Measurements from ENCODE around the gene ARMH3.

ARMH3 gene

DNA sequence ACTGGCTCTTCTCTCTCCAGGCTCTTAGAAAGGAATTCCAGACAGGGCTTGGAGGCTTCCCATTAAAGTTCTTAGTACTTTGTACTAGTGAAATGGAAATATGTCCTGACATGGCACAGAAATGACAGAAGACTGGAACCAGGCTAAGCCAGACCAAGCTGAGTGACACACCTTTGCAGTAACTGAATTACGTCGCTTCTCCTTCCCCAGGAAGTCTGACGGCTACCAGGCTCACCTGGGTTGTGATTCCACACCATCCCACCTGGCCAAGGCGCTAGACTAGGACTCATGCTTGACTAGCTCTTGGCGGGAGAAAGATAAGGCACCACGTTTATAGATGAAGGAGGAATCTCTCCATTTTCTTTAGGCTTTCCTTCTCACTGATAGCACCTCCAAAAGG is 161.7 kb downstream of the ARMH3 start:
- DNase-seq: no peak

DNA sequence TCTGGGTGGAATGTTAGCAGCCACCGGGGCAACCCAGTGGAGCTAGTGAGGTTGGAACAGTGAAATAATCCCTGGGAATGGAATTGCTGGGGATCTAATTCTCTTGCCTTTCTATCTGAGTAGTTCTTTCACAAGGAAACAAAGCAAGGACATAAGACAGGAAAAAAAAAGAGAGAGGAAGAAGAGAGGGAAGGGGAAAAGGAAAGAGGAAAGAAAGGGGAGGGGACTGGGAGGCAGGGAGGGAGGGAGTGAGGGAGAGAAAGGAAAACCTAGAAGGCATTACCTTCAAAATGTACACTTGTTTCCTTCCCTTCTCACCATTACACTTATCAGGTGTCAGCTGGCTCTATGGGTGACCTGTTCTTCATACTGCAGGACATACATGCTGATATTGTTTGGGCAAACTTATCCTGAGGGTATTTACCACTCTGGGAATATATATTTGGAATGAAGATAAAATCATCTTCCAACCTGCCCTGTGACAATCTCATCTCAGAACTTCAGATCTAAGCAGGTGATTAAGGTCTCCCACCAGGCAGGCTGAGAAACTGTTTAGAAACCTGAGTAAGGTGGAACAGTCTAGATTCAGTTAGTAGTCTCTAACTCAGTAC is 162.4 kb downstream of the ARMH3 start:
- no peak for DNase-seq

DNA sequence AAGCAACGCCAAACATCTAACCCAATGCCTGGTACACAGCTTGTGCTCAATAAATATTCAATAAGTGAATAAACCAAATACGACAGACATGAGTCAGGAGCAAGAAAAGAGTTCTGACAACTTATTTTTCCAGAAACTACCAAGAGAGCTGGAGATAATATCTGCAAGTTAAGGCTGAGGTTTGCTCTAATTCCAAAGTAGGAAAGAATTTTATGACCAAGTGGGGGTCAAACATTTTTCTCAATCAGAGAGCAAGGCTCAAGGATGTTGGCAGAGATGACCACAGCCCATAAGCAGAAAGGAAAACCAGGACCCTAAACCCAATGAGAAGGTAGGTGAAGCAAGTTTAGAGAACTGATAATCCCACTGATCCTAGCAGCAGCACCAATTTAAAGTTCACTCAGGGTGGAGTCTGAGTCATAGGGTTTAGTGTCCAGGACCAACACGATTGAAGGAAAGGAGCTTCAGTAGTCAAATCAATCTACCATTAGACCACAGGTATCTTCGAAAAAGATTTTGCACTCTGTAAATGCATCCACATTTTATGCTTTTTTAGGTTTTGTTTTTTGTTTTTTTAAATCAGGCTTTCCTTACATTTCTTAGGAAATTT is 163.1 kb downstream of the ARMH3 start:
- DNase-seq: no peak

DNA sequence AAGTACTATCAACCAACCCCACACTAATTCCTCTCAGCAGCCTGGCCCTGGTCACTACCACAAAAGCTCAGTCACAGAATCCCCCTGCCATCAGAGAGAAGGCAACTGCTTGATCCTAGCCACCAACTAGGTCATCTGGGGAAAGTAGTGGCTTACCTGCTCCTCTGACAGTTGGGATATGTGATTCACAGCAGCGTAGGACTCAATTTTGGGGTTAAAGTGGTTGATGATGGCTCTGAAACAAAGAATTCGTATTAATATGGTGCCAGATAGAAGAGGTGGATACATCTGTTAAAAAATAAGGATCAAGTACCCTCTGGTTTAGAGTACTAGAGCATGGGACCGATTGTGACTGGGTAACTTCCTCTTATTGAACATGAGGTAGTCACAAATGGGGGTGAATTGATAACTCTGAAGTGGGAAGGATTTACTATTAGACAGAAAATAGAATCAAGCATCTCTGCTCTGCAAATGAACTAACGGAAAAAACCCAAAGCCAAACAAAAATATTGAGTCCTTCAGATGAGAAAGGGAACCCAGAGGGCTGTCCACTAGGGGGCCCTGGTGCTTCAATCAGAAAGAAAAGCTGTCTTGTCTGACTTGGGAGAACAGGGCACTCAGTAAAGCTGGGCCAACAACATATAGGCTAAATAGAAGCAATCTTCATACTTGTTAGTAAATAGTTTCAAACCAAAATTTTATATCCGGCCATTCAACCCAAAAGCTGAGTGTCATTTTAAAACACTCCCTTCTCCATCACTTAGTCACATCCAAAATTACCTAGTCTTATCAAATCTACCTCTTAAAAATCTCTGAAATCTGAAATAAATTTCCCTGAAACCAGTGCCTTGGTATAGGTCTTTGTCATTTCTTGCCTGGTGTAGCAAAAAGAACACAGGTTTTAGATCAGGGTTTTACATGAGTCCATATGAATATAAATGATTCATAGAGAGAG is 166.4 kb downstream of the ARMH3 start:
- peak; percentile 82 for DNase-seq

DNA sequence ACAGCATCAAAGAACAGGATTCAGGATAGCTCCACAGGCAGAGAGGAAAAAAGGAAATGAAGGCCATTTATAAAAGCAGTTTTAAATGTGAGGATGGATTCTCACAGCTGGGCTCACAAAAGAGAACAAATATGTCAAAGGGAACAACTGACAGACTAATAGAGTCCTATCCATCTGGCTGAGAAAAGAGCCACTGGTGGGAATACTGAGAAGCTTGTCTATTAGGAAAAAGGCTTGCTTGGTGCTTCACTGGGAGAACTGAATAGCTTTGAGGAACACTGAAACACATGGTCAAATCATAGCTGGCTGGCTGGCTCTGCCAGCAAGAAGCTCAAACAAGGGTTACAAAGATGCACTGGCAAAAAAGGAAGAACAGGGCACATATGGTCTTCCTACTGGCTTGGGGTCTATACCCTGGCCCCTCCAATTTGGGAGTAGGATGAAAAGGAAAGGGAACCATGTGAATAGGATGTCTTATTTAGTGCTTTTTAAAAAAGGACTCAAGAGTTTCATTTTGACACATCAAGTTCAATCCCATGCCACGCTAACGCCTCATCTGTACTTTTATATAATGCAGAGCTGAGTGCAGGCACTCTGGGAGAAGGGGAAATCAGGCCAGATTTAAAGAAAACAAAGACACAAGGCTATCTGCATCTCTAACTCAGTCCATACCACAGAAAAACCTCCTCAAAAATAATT is 167.6 kb downstream of the ARMH3 start:
- no peak for DNase-seq

DNA sequence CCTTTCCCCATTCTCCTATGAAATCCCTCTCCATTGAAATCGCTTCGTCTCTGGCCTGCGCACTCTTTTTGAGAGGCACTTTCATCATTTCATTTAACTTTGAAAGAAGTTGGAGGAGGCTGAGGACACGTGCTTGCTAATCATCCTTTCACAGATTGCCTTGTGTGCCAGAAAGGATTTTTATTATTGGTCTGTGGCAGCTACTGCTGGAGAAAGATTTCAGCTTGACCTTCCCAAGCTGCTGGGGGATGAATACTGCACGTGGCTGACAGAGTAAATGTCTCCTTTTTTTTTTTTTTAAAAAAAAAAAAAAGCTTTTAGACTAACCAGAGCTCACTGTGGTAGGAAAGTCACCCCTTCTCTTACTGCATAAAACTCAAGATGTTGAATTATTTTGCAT is 168.2 kb downstream of the ARMH3 start:
- DNase-seq: no peak

DNA sequence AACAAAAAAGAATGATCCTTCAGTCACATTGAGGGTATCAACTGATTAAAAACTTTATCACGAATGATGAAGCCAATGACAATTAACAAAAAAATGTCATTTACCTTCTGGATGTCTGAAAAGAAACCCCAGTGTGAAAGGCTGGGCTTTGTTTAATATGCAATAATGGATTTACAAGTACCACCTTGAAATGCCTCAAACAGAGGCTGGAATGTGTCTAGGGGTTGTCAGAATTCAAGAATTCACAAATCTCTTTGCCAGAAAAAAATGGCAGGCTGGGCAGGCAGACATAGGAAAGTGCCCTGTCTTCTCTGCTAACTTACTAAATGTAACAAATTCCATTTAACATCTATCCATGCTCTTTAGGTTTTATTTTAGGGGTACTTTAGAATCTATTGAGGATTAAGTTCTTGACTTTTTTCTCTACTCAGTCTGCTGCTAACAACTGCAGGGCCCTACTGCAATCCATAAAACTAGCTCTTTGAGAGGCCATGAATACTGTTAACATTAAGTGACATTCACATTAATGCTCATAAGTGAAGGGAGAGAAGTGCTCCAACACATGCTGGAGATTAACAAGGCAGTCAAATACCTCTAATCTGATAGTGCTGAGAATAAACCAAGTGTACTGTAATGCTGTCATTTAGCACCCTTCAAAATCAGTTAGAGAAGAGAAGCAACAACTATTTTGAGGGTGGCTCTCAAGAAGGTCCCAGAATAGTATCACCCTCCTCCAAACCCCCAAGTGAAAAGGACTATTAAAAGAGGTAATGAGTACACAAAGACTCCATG is 169.3 kb downstream of the ARMH3 start:
- no peak for DNase-seq

DNA sequence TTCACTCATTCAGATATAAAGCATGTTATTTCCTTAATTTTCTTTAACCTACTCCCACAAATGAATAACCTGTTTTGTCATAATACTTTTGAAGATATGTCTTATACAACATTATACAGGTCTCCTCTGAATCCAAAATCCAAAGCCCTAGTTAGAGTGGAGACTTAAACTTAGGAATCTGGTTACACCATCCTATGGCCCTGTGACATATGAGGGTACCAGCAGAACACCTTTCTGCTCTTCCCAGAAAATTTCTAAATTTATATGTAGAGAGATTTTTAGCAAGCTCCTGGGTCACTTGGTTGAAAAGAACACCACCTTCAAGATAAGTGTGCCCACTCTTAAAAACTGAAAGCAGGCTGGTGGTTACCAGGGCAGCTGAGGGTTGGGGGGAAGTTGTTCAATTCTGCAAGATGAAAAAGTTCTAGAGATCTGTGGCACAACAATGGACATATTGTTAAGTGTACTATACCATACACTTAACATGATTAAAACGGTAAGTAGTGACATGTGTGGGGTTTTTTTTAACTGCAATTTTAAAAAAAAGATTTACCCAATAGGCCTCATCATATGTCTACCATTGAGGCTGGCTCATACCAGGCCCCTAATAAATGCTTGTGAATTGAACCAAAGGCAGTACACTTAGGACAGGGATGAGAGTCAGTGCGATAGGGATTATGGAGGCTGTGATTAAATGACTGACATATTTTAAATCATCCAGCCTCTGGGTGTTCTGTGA is 174.8 kb downstream of the ARMH3 start:
- DNase-seq: no peak

DNA sequence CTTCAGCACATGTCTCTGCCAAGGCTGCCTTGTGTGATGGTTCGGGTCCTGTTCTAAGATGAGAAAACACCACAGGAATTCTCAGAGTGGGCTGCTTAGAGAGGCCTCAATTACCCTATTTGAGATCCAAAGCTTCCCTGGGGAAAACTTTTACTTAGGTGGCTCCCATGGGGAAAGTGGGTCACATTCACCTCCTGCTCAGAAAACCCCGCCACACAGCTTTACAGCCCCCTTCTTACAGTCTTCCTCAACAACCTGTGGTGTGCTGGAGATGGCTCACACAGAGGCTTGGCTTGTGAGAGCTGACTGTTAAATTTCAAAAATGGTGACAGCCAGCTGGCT is 175.8 kb downstream of the ARMH3 start:
- no peak for DNase-seq

DNA sequence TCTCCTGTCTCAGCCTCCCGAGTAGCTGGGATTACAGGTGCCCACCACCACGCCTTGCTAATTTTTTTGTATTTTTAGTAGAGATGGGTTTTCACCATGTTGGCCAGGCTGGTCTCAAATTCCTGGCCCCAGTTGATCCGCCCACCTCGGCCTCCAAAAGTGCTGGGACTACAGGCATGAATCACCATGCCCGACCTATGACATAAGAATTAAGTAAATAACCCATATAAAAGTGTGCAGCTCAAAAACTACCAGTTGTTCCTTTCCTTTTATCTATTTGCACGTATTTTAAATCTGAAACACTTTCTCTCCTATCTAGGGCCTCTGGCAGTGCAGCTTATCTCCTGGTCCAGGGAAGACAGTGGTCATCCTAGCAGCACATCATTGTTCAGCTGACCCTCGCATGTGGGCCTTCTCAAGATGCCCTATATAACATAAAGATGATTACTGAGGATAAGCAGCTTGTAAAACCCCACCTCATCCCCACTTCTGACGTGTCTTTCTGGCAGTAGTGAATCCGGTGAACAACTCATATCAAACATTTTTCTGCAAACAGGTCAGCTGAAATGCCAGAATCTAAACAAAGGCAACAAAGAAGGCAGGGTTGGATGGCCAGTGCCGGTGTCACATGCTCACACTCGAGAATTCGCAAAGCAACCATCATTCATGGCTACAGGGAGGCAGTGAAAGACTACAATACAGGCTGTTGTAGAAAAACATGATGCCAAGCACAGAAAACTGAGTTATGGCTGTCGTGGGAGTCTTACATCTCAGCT is 176.3 kb downstream of the ARMH3 start:
- DNase-seq: peak; percentile 31

DNA sequence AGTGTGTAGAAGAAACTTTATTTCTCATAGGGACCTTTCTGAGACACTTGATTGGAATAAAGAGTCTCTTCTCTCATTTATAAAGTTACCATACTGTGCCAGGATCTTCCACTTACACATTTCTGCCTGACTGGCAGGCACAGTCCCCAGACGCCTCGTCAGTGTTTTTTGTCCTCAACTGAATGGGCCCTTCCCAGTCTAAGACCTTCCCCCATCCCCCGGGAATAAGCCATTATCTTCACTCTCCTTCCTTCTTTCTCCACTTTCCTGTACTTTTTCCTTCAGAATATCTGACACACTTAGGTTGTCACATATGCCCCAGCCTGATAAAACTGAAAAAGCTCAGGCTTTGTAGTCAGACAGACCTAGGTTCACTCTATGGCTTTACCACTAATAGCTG is 177.1 kb downstream of the ARMH3 start:
- DNase-seq: no peak

DNA sequence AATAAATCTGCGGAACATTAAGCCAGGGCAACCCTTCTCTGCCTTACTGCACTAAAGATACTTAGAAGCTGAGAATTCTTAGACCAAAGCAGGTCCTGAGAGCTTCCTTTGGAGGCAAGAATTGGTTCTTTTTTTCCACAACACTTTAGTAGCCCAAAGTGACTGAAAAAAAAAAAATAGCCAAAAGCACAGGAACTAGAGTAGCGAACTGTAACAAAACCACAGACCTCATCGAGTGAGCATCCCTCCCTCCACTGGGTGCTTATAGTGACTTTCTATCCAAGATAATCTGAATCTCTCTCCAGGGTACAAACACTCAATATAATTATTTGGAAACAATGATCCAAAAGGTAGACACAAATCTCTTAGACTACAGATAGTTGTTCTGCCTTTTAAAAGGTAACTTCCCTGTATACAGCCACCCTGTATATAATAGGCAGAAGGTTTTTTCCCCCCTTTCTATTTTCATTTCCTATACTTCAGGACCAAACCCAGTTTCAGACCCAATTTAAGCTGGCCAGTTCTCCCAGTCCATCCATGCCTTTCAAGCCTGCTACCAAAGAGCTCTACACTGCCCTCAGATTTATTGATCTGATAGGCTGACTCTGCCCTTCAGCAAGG is 180.8 kb downstream of the ARMH3 start:
- no peak for DNase-seq

DNA sequence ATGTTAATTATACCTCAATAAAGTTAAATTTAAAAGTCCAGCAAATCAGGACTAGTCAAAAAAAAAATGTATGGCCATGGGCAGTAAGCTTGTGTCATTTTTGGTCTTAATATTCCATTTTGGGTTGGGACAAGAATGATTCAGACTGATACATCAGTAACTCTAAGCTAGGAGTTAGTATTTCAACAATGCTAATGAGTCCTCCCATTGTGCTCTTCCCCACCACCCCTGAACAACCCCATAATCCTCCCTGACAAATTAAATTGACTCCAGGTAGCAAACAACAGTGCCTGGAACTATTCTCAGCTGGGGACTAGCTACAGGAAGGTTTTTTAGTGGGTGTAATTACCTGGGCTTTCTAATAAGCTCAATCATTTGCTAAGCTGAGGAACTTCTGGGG is 181.7 kb downstream of the ARMH3 start:
- DNase-seq: no peak

DNA sequence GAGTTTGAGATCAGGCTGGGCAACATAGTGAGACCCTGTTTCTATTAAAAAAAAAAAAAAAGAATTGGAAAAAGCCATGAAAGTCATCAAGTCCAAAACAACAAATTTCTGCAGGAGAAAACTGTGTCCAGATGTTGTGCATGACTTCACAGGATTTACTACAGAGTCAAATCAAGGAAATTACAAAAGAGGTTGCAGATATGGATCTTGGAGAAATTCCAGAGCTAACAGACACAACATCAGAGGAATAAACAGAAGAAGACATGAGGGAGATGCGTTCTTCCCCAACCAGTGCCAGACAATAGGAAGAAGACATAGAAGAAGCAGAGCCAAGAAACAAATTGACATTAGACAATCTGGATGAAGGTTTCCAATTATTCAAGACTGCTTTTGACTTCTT is 188.0 kb downstream of the ARMH3 start:
- DNase-seq: no peak

DNA sequence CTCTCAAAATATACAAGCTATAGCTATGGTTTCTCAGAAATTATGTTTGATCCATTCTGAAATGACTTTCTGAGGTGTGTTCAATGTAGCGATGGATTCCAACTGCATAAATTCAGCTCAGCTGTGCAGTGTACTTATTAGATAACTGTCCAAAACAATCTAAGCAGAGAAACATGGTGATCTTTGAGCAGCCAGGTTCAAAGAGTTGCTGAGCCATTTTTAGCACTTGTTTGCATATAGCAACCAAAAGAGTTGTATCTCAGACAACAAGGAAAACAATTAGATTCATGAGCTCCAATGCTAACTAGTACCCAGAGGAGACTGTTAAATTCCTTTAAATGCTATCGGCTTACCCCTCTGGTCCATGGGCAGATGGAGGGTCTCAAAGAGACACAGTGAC is 196.4 kb downstream of the ARMH3 start:
- DNase-seq: no peak

DNA sequence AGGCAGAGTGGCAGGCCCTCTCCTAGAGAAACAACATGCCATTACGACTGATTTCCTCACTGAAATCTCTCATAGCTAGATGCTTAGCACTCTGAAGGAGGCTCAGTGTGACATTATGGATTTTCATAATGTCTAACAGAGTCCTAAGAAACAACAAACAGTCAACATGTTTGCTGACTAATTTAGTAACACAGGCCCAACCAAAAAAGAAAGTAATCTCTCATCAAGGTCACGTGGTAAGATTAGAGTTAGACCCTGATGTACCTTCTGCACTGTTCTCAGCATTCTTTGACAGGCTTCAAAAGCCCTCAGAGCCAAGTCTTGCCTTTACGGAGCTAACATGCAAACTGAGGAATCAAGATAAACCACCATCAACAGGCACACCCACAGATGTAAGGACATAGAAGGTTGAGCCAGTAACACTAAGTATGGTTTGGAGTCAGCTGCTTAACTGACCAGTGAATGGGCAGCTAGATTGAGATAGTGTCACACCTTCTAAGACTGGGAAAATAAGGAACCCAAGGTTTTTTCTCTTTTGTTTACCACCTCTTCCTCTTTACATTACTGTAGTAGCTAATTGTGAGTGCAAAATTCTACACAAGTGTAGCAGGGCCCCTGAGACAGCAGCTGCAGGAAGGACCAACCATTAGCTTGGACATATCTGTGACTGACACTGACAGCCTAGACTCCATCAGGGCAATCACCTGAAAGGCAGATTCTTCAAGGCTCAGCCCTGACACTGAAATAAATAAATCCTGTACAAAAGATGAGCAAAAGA is 197.1 kb downstream of the ARMH3 start:
- no peak for DNase-seq

DNA sequence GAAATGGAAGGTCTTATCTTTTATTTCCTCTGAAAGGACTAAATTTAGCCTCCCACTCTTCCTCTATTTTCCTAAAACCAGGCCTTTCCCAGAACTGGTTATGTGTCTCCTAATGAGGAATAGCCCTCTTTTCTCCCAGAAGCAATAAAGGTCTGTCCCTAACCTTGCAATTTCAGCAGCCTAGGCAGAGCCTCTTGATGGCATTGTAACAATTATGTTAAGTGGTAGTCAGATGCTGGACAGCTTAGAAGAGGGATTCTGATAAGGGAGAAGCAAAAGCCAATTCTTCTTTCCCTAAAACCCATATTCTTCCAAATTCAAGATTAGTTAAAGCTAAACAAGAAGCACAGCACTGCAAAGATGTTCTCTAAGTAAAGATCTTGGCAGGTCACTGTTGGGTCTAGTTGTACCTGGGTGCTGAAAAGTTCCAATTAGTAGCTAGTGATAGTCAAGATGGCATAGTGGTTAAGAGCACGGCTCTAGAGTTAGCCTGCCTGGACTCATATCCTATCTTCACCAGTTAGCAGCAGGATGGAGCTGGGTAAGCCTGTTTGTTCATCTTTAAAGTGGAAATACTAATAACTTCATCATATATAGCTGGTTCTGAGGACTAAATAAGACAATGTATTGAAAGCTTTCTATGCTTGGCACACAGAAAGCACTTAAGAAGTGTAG is 198.0 kb downstream of the ARMH3 start:
- no peak for DNase-seq

DNA sequence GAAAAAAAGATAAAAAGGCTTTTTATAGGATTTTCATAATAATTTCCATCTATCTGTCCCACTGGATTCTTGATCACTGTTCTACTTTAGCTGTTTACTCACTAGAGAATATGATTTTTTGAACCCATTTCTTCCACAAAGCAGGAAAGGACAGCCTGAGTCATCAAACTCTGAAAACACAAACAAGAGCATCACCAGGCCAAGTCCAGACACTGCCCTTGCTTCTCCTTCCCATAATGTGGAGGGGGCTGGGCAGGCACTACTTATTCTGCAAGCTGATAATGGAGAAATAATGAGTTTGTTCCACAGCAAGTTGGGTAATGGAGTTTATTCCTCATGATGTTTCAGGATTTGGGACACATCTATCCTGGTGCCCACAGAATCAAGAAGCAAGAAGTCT is 199.3 kb downstream of the ARMH3 start:
- peak; percentile 31 for DNase-seq

DNA sequence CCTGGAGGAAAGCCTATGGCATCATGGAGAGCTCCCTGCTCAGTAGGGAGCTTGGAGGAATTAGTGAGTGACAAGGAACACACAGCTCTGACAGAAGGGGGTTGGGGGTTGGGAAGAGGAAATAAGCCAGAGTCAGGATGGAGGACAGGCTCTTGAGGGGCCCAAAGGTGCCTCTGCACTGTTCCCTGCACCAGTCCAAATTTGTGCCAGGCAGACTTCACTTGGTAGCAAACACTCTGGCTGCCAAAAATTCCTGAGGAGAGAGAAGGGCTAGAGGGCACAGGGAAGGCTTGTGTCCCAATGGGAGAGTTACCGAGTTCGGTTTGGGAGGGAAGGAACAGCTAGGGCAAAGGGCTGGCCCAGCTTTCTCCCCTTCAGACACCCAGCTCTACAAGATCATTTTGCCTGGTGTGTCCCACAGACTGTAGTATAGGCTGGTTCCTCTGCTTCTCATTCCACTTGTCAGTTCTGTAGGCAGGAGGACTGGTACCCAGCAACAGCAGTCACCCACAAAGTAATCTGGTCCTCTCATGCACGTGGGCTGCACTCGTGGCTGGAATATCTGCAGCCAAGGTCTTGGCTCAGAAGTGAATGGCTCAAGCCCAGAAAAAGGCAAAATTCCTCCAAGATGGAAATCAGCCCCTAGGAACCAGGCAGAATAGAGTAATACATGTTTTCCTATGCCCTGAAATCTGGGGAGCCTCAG is 204.4 kb downstream of the ARMH3 start:
- no peak for DNase-seq
